ENCODE measurements around the gene SERINC3.

- peak; percentile 99 for TF ChIP-seq CTCF (CRISPR knock-in tag; IDR thresholded peaks at IDR 0.05)
- peak; percentile 84 to 90 for TF ChIP-seq HMGXB4 (CRISPR knock-in tag; IDR thresholded peaks at IDR 0.05; ENCODE audit: borderline replicate concordance in 1 of 2, low read depth in 1 of 2)
- no peak for TF ChIP-seq POLR2A (IDR thresholded peaks at IDR 0.05; ENCODE audit: insufficient read depth in 1 of 2, low read depth in 2 of 2, low read length in 2 of 2)
- no peak for TF ChIP-seq SRF (IDR thresholded peaks at IDR 0.05; ENCODE audit: low read depth, low read length)
- TF ChIP-seq TFE3 (CRISPR knock-in tag; IDR thresholded peaks at IDR 0.05), result 0 out of 2 replicates have a peak, but pooled peaks have one; percentile 43
- TF ChIP-seq HNF1B (CRISPR knock-in tag; IDR thresholded peaks at IDR 0.05), result 0 out of 2 replicates have a peak, but pooled peaks have one; percentile 29
- TF ChIP-seq TAF1 (CRISPR knock-in tag; IDR thresholded peaks at IDR 0.05), result no peak
- no peak for TF ChIP-seq SP2 (CRISPR knock-in tag; IDR thresholded peaks at IDR 0.05)
- no peak for TF ChIP-seq STAT6 (CRISPR knock-in tag; IDR thresholded peaks at IDR 0.05; ENCODE audit: borderline replicate concordance)
- peak; percentile 28; the same call in 1 of the 2 replicates for TF ChIP-seq FOSL2 (CRISPR knock-in tag; IDR thresholded peaks at IDR 0.05)
- TF ChIP-seq ZNF256 (CRISPR knock-in tag; conservative IDR thresholded peaks at IDR 0.05), result no peak
- no peak for TF ChIP-seq THAP9 (CRISPR knock-in tag; IDR thresholded peaks at IDR 0.05; ENCODE audit: borderline replicate concordance)
- TF ChIP-seq ZNF354B (CRISPR knock-in tag; IDR thresholded peaks at IDR 0.05), result no peak
- TF ChIP-seq SNRNP70 (IDR thresholded peaks at IDR 0.05; ENCODE audit: low read depth, low read length), result no peak
These were observed 50.4 kb downstream of the SERINC3 start for GRCh38 chr20:44471481-44471882.
